Sigmoid colon (tissue), 7 donors: ENCODE data around the gene PTPRQ. TPM values are rescaled to one million over a fixed set of nuclear protein-coding genes. Genes with fewer than 3 reads are reported as not detected.

Source experiments
- DNase-seq: peaks from one replicate; pipeline ENCODE4 v3.0.0-alpha.2; 2019
- H3K27ac ChIP-seq, 4 donors: fragments of 200-600 bp; sonication (generic); one replicate each; pipeline ENCODE4 v1.5.1; 2016 to 2019; ENCODE audit warnings: mild to moderate bottlenecking in 1 of 4
- H3K27me3 ChIP-seq, 3 donors: fragments of 200-600 bp; sonication (generic); one replicate each; pipeline ENCODE4 v1.5.1; 2019; ENCODE audit warnings: mild to moderate bottlenecking in 1 of 3
- H3K36me3 ChIP-seq, 4 donors: fragments of 200-600 bp; sonication (generic); one replicate each; pipeline ENCODE4 v1.5.1; 2016 to 2019
- H3K4me1 ChIP-seq, 4 donors: fragments of 200-600 bp; sonication (generic); one replicate each; pipeline ENCODE4 v1.5.1; 2017 to 2019
- H3K4me3 ChIP-seq, 4 donors: fragments of 200-600 bp; sonication (generic); one replicate each; pipeline ENCODE4 v1.5.1; 2017 to 2019; ENCODE audit warnings: mild to moderate bottlenecking in 2 of 4, moderate library complexity in 1 of 4
- H3K9me3 ChIP-seq, 4 donors: fragments of 200-600 bp in 3 of 4; sonication (generic) in 3 of 4; one replicate each; pipeline versions ENCODE4 v1.5.1 to v1.6.1; 2013 to 2019
- CTCF ChIP-seq, 4 experiments: fragments of 450-650 bp in 3 of 4; fragments of 200-600 bp in 1 of 4; IDR thresholded peaks; one replicate each; pipeline ENCODE4 v1.5.1; 2016 to 2019; ENCODE audit warnings: antibody characterized with exemption in 4 of 4, mild to moderate bottlenecking in 3 of 4, moderate library complexity in 2 of 4
- EP300 ChIP-seq, 4 donors: sonication (generic); formaldehyde crosslinking; IDR thresholded peaks; one replicate each; pipeline ENCODE4 v1.6.1; 2017; ENCODE audit warnings: antibody characterized with exemption in 4 of 4
- POLR2A ChIP-seq, 2 donors: fragments of 450-650 bp; IDR thresholded peaks; one replicate each; pipeline ENCODE4 v1.6.1; 2016; ENCODE audit warnings: antibody characterized with exemption in 2 of 2, mild to moderate bottlenecking in 2 of 2, moderate library complexity in 2 of 2
- POLR2AphosphoS5 ChIP-seq, 4 donors: sonication (generic); formaldehyde crosslinking; IDR thresholded peaks; one replicate each; pipeline ENCODE4 v1.6.1; 2017; ENCODE audit warnings: antibody characterized with exemption in 4 of 4
- WGBS, 2 donors: extraction: QIAGEN DNeasy Blood & Tissue Kit; methylation state at CpG; one replicate each; pipeline ENCODE4 v1.1.7; 2013; 5-methylcytosine and 5-hydroxymethylcytosine counted together
- intact Hi-C: fragments of 100-400 bp; cut with DNase I; formaldehyde crosslinking; loops from one replicate; pipeline ENCODE4 v1.15.1; 2023
- polyA plus RNA-seq, 3 donors: library from polyadenylated mRNA; stranded (reverse); fragments of 200-250 nt; gene quantifications; one replicate each; pipeline ENCODE4 v1.2.3, GENCODE V29; 2013
- total RNA-seq, 4 donors: library from RNA; depleted of rRNA; stranded (reverse); fragments of >200 nt; gene quantifications; one replicate each; pipeline ENCODE4 v1.1.0, GENCODE V29; 2016
- donor health status: healthy with polysubstance abuse.
- donor health status: Bipolar disorder and iron deficiency.
- donor health status: healthy.

The PTPRQ gene
- total and polyA plus RNA-seq, 7 donors: 0.33 to 1.9 (median 0.59) TPM; not detected in 3

DNA sequence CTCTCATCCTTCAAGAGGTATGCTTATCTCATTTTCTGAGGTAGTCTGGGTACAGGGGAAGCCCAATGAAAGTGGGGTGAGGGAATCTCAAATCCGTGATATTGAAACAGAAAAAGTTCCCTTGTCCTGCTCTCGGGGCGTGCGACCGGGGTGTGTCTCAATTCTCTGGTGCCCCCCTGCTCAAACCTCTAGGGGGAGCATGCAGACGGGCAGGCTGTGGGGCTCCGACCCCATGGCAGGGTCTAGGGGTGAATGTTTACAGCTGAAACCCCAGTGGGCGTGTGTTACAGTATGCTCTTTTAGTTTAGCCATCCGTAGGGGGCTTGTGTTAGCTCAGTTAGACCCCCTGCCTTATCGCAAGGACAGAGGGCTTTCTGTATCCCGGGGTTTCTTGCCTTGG is 68.7 kb downstream of the PTPRQ start:
- intact Hi-C loops: no loop called here

DNA sequence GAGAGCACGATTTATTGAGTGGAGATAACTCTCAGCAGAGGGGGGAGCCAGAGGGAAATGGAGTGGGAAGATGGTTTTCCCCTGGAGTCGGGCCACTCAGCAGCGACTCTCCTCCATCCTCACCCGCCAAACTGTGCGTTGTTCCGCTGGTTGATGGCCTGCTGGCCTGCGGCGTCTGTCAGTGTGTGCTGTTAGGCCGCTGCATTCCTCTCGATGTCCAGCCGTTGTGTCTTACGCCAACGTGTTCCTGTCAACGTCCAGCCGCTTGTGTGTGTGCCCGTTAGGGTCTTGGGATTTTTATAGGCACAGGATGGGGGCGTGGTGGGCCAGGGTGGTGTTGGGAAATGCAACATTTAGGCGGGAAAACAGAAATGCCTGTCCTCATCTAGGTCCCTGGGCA is 69.2 kb downstream of the PTPRQ start:
- no peak for DNase-seq
- H3K27ac ChIP-seq: no peak overlapping the region
- WGBS, 2 donors: 36 to 56% methylated on average over 18 of the region's 18 CpGs
- no peaks in the 10 kb centered on the region for H3K9me3 ChIP-seq
- intact Hi-C loops: no loop called here
- no peaks in the 10 kb centered on the region for H3K27me3 ChIP-seq
- H3K36me3 ChIP-seq: no peaks in the 10 kb centered on the region
- TF ChIP-seq CTCF (IDR thresholded peaks at IDR 0.05): no peak
- no peak for TF ChIP-seq POLR2A (IDR thresholded peaks at IDR 0.05)
- TF ChIP-seq EP300 (IDR thresholded peaks at IDR 0.05): no peak
- TF ChIP-seq POLR2AphosphoS5 (IDR thresholded peaks at IDR 0.05): no peak
- no peaks in the 10 kb centered on the region for H3K4me1 ChIP-seq
- no peak overlapping the region for H3K4me3 ChIP-seq

More for the DNA sequence above, 68.7 kb downstream of the PTPRQ start:
- WGBS, 2 donors: 44 to 55% methylated on average over 11 of the region's 11 CpGs
- Histone ChIP-seq H3K4me1 (no peaks in the 10 kb centered on the region), H3K9me3 (no peaks in the 10 kb centered on the region), H3K36me3 (no peaks in the 10 kb centered on the region), H3K4me3 (no peak overlapping the region), H3K27me3 (no peaks in the 10 kb centered on the region), H3K27ac (no peak overlapping the region)
- DNase-seq: no peak
- no peak for TF ChIP-seq EP300 (IDR thresholded peaks at IDR 0.05)
- TF ChIP-seq POLR2AphosphoS5 (IDR thresholded peaks at IDR 0.05): no peak
- no peak for TF ChIP-seq CTCF (IDR thresholded peaks at IDR 0.05)
- TF ChIP-seq POLR2A (IDR thresholded peaks at IDR 0.05): no peak

GRCh38 chr12:80517655-80518054 is 73.6 kb downstream of the PTPRQ start:
- H3K27me3 ChIP-seq: no peaks in the 10 kb centered on the region
- H3K36me3 ChIP-seq: no peaks in the 10 kb centered on the region
- H3K27ac ChIP-seq: no peak overlapping the region
- H3K4me1 ChIP-seq: no peaks in the 10 kb centered on the region
- intact Hi-C loops: no loop called here
- DNase-seq: no peak
- H3K9me3 ChIP-seq: no peaks in the 10 kb centered on the region
- no peak overlapping the region for H3K4me3 ChIP-seq
- TF ChIP-seq POLR2A (IDR thresholded peaks at IDR 0.05): no peak
- no peak for TF ChIP-seq CTCF (IDR thresholded peaks at IDR 0.05)
- no peak for TF ChIP-seq POLR2AphosphoS5 (IDR thresholded peaks at IDR 0.05)
- no peak for TF ChIP-seq EP300 (IDR thresholded peaks at IDR 0.05)
- 96 to 97% methylated on average over 2 of the region's 2 CpGs for WGBS, 2 donors

DNA sequence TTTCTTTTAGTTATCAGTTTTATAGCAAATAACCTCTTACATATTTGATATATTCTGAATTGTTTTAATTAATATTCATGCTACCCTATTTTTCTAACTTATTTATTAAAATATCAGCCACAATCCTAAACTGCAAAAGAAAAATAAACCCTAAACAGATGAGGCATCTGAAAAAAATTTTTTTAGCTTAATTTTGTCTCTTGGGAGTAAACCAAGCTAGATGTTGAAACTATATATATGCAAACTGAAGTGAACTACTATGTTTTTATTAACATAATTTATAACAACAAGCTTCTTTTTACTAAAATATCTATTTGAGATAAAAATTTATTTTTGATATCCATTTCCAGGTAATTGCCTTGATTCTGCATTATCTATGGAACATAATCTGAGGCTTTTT is 87.6 kb downstream of the PTPRQ start:
- Histone ChIP-seq H3K4me3 (no peak overlapping the region), H3K9me3 (no peaks in the 10 kb centered on the region), H3K27ac (no peak overlapping the region), H3K4me1 (no peaks in the 10 kb centered on the region), H3K27me3 (no peaks in the 10 kb centered on the region), H3K36me3 (no peaks in the 10 kb centered on the region)
- TF ChIP-seq CTCF (IDR thresholded peaks at IDR 0.05) (no peak), POLR2AphosphoS5 (IDR thresholded peaks at IDR 0.05) (no peak), EP300 (IDR thresholded peaks at IDR 0.05) (no peak), POLR2A (IDR thresholded peaks at IDR 0.05) (no peak)
- DNase-seq: no peak
- intact Hi-C loops: no loop called here

DNA sequence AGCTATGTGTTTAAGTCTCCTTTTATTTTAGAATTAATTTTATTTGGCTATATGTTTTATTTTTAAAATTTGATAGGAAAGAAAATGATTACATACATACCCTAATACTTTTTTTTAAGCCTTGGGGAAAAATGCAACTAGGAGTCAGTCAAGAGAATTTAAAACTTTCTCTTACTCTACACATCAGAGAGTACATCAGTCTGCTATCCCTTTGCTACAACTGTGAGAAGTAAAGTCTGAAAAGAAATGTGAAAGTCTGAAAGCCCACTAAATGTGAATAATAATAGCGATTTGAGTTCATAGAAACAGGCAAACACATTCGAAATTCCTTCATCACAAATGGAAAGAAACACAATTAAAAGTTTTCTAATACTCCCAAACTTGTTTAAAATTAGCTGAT is 95.0 kb downstream of the PTPRQ start:
- TF ChIP-seq POLR2AphosphoS5 (IDR thresholded peaks at IDR 0.05) (no peak), CTCF (IDR thresholded peaks at IDR 0.05) (no peak), EP300 (IDR thresholded peaks at IDR 0.05) (no peak), POLR2A (IDR thresholded peaks at IDR 0.05) (no peak)
- WGBS, 2 donors: 9 to 18% methylated on average over 2 of the region's 2 CpGs
- Histone ChIP-seq H3K27ac (no peak overlapping the region), H3K4me1 (no peaks in the 10 kb centered on the region), H3K4me3 (no peak overlapping the region), H3K9me3 (no peaks in the 10 kb centered on the region), H3K27me3 (no peaks in the 10 kb centered on the region), H3K36me3 (no peaks in the 10 kb centered on the region)
- intact Hi-C loops: no loop called here
- DNase-seq: no peak
